Upper lobe of left lung (tissue), 4 donors: ENCODE measurements around the gene LIPM.

ENCODE experiments used
- CTCF ChIP-seq, 6 experiments: fragments of 450-650 bp in 4 of 6; fragments of 200-600 bp in 2 of 6; sonication (generic) in 2 of 6; IDR thresholded peaks; one replicate each; pipeline ENCODE4 v1.5.1; 2016 to 2019; ENCODE audit warnings: antibody characterized with exemption in 6 of 6
- POLR2A ChIP-seq, 4 donors: fragments of 450-650 bp; IDR thresholded peaks; one replicate each; pipeline ENCODE4 v1.5.1; 2016 to 2017; ENCODE audit warnings: antibody characterized with exemption in 4 of 4, mild to moderate bottlenecking in 2 of 4

GRCh38 chr10:88858491-88858890, 56.0 kb downstream of the LIPM start:
- TF ChIP-seq CTCF (IDR thresholded peaks at IDR 0.05) (no peak), POLR2A (IDR thresholded peaks at IDR 0.05) (no peak)
